NCI-H345 (cell line): ENCODE results near the gene ITSN1.

Experiments
- DNase-seq: peaks from one replicate; lab custom pipeline; 2025; lab: John Stamatoyannopoulos, UW

Gene ITSN1

DNA sequence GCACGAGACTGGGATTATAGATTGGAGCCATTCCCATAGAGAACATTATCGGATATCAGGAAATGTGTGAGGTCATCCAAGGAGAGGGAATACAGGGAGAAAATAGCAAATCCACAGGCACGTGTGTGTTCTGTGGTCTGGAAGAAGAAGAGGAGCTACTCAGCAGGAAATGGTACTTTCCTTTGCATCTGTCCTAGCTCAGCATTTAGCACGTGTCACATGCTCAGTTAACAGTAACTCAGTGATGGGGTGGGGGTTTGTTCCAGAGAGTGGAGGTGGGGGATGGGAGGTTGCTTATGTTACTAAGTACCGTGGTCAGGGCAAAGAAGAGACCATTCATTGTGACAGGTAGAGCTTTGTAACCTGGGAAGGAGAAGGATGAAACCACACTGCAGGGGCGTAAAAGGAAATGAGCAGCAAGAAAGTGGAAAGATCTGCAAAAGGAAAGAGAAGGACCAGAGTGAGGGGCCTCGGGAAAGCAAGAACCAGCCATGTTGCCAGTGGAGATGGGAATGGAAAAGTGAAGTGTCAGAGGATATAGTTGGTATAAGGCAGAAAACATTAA, 172.9 kb downstream of the ITSN1 start:
- no peak for DNase-seq

DNA sequence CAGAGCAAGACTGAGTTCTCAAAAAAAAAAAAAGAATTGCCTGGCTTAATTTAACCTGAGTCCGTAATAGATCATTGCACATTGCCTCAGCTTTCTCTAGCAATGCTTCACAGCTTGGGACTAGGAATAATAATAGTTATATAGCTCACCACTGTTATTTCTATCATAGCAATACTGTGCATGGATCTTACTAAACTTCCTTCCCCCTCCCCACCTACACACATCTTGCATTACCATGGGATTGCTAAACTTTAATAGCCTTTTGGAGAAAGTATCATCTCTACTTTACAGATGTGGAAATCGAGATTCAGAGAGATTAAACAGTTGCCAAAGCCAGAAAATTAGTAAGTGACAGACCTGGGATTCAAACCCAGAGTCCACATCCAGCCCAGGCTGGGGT, 173.9 kb downstream of the ITSN1 start:
- DNase-seq: no peak

DNA sequence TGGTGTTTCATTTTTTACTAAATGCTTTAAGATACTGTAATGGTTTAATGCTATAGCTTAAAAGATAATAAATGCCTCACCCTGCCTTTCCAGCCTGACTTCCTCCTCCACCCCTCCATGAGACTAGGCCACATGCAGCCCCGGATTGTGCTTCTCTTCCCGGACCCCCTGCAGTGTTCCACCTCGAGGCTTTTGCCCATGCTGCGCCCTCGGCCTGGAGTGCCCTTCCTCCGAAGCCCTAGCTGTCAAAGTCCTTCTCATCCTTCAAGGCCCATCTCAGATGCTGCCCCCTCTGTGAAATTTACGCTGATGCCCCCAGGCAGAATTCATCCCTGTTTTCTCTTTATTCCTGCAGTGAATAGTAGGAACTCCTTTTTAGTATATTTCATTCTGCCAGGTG, 174.8 kb downstream of the ITSN1 start:
- DNase-seq: peak; percentile 34

DNA sequence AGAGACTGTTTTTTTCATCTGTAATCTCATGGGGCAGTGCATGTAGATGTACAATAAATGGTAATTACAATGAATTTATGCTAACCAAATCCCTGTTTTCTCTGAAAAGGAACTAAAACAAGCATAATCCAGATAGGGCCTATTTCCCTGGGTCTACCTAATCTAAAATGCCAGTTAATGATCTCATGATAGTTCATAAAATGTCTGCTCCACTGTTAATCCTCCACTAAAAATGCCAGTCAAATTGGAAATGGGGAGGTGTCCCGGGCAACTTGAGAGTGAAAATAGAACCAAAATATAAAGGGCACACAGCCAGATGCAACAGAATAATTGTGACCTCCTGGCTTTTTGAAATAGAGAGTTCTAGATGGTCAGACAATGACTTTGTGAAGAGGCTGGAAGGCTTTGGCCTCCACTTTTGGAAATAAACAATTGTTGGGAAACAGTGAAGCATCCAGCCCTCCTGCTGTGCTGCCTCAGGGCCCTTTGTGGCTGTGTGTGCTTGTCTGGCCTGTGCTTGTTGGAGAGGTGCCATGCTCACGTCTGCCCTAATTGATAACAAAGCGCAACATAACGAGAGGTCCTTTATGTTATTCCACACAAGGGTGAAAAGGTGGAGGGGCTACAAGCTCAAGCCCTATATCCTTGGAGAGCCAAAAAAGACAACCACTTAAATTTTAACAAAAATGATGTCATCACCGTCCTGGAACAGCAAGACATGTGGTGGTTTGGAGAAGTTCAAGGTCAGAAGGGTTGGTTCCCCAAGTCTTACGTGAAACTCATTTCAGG, 175.6 kb downstream of the ITSN1 start:
- peak; percentile 96 for DNase-seq

DNA sequence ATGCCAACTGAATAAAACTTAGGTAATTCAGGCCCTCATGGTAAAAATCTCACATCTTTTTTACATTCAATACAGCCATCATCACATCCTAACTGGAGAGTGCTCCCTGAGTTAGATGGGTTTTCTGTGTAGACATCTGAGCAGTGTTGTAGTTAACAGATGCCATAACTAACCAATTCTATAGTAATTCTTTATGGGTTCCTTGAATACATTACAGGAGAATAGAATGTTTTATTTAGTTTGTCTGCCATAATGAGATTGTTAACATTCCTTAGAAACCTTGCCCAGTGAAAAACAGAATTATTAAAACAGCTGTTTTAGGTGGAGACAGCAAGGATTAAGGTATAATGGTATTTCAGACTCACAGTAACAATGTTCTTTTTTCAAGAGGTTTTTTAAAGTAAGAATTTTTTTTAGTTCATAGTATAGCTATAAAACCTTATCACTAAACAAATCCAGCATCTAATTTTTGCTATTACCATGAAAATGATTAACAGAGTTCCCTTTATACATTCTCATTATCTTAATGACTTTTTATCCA, 178.0 kb downstream of the ITSN1 start:
- no peak for DNase-seq

DNA sequence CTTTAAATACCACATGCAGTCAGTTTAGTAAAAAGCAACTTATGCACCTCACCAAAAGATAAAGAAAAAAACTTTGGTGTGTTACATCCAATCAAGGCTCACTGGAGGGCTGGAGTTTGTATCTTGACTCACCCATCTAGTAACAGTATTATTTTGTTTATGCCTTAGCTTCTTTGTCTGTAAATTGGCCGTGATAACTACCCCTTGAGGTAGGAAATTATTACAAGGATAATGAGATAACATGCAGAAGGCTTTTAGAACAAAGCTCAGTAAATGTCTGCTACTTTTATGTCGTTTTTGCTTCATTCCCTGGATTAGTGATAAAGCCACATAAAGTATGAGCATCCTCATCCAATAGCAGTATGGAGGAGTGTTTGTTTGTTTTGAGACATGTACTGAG, 178.5 kb downstream of the ITSN1 start:
- no peak for DNase-seq

DNA sequence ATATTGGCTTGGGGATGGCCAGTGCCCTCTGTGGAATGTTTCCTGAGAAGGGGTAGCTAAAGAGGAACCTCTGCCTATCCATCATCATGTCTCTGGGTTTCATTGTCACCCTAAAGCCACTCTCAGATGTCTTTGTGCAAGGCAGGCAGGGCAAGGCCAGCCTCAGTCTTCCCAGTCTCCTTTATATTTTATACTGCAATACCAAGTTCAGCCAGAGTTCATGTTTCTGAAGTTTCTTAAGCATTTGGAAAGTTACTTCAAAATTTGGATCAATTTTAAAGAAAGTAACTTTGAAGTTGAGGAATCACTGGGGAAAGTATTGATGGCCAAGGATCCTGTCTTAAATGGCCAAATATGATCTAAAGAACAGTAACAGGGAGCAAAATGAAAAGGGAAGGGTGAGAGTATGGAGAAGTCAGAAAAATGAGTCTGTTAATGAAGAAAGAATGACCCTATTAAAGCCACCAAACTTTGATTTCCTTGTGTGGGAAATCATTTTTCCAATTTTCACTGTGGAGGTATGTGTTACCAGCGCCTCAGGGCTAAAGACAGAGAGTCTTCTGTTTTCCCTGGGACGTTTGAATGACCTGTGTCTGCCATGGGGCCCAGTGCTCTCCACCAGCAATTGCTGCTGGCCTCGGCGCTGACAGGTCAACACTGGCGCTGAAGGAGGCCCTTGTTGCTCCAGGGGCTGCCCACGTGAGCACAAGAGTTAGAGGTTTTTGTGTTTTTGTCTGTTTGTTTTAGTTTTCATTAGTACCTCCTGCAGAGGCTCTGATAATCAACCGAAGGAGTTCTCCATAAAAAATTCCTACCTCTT, 179.4 kb downstream of the ITSN1 start:
- DNase-seq: no peak

DNA sequence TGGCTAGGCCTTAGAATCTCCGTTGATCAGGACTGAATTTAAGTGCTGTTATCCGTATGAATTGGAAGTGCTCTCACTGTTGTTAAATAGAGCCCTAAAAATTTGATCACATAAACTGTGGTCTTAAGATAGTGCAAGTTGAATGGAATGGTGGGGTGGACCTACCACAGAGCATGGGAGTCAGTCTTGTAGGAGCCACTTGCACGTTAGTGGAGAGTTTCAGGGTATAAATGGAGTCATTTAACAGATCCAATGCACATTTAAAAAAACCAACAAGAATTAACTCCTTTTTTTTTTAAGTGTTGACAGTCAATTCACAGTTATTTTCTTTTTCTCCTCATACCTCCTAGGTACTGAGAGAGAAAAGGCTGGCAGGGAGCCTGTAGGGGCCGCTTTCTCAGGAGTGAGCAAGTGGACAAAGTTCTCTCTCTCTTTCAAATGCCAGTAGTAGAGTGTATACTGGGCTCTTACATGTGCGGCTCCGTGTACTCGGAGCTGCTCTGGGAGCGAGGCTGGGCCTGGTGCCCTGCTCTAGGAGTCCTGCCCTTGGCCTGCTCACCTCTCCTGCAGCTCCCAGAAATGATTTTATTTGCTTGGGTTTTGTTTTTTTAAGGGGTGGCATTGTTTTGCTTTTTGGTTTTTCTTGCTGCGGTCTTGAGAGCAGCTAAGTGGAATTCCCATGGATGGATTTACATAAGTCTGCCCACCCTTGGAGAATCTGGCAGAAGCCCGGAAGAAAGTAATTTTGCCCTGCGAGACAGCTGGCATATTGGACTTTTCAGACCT, 182.0 kb downstream of the ITSN1 start:
- no peak for DNase-seq

DNA sequence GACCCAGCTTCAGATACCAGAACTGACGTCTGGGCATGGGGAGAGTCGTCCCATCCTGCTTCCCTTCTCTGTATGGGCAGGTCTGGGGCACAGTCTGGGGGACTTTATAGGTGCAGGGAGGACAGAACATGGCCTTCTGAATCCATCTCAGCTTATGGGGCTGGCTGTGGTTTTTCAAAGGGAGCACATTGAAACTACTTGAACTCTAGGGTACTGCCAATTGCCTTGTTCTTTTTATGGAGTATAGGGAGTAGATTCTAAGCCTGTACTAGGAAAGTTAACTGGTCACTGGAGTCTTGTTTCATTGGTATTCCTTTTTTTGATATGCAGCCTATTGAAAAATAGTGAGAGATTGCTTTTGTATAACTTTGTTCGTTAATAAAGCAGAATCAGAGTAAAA, 183.1 kb downstream of the ITSN1 start:
- DNase-seq: no peak

DNA sequence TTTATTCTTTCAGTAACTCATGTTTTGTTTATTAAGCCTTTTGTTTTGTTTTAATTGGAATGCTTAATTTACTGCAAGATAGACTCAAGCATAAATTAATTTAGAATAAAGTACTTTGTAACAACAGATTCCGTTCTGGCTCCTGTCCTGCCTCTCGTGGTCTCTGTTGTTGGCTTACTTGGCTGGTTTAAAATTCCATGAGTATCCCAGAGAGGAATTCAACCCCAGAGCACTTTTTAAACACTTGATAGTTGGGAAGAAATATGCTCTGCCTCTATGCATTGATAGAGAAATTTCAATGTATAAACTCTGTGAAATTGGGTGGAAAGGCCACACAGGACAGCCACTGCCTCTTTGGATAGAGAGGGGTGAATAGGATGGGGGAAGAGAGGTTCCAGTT, 183.6 kb downstream of the ITSN1 start:
- no peak for DNase-seq

DNA sequence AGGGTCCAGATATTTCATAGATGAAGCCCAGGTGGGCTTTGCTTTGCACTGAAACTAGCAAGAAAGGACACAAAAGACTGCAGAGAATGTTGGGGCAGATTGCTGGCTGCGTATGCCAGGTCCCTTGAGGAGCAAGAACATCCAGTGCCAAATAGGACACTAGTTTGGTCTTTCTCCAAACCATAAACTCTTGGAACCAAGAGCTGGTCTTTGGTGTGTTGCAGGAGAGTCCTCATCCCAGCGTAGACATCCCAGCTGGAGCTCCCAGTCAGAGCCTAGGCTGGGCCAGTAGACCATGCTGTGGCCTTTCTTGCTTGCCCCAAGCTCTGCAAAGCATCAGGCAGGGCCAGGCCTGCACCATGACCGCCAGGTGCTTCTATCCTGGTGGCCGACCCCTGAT, 185.8 kb downstream of the ITSN1 start:
- DNase-seq: no peak

DNA sequence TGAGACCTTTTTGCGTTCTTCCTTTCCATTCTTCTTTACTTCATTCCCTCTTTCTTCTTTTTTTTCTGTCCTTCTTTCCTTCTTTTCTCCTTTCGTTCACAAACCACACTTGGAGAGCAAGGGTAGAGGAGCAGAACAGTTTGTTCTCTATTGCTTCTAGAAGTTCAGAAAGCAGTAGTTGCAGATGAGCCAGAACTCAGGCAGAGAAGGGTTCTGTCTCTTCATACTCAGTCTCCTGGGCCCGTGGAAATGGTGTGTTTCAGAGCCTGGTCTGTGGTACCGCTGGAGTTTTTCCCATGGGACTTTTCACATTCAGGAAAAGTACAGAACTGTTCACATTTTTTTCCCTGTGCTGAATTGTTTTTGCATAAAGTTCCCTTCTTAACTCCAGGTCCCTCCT, 186.3 kb downstream of the ITSN1 start:
- no peak for DNase-seq

DNA sequence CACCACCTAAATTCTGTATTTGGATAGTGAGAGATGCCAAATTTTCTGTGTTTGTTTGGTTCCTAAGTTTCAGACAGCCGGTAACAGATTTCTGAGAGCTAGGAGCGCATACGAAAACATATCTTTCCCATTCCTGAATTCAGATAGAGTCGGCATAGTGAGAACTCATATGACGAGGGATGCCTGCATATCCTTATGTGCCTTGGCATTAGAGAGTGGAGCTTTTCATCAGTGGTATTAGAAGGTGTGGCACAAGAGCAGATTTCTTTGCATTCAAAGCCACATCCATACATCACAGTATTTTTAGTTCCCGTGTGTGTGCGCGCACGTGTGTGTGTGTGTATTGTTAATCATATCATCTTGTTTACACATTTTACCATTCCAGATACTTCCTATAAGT, 187.5 kb downstream of the ITSN1 start:
- DNase-seq: no peak

DNA sequence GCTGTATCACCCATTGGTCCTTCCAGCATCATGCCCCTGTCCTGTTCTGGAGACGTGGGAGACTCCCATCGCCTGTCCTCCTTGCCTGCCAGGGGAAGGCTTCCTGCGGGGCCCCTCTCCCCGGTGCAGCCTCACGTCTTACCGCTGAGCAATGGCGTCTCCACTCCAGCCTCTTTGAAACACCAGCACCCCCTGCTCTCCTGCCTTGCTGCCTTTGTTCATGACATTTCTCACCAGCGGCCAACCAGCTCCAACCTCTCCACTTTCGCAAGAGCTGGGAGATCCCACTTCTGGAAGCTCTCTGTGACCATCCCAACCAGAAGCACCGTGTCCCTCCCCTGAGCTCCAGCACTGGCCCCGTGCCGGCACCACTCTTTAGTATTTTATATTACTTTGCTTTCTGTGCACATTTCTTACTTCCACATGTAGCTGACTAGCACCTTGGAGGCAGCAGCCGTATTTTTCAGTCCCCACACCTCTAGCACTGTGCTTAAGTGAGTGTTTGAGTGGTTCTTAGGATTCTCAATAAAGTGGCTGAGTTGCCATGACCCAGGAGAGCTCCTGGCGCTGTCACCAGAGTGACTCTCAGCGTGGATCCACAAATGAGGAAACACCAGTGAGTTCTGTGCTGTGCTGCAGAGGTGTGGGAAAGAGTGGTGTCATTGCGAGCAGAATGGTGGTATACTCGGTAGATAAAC, 189.8 kb downstream of the ITSN1 start:
- no peak for DNase-seq

DNA sequence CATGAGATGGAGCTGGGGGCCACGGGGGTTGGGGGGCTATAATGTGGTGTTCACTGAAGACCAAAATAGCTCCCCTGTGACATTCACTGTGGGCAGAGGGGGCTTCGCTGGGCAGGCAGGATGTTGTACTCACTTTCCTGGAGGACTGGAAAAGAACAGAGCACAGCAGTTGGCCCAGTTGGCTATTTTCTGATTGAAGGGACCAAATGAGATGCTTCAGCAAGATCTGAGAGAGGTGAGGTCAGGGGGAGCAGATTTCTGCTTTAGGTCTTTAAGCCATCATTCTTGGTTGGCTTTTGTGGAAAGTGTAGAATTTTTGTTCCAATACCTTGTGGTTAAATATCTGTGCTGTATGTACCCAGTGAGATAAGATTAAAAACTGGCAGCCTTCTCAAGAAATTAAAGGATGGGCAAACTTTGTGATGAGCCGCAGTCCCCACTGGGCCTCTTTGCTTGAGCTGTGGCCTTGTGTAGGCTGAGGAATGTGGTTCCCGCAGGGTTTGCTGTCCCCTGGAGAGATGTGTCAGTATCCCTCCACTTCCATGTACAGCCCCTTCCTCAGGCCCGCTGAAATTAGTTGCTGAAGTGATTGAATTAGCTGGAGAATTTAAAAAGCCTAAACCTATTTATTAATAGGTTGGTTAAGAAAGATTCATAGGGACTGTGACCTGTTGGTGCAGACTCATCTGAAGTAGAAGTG, 192.7 kb downstream of the ITSN1 start:
- DNase-seq: no peak

DNA sequence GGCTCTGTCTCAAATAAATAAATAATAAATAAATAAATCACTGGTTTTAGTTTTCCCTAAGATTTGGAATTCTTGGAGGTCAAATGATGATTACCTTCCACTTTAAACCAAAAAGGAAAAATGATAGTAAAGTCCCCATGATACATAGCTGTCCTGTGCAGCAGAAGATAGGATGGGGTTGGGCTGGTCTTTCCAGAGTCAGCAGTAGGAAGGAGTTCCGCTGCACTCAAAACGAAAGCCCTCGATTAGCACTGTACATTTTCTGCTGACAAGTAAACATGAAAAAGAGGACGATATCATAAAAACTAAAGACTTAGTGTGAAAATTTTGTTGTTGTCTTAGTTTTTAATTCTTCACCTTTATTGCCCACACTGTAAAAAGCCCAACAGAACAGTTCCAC, 193.6 kb downstream of the ITSN1 start:
- no peak for DNase-seq

DNA sequence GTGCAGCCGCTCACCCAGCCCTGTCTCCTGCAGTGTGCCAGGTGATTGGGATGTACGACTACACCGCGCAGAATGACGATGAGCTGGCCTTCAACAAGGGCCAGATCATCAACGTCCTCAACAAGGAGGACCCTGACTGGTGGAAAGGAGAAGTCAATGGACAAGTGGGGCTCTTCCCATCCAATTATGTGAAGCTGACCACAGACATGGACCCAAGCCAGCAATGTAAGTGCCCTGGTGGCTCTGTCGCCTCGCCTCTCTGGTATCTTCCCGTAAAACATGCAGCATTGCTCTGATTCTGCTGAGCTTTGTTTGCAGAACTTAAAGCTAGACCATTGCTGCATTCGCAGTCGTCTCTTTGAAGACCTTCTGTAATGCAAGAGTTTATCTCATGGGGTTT, 194.1 kb downstream of the ITSN1 start:
- no peak for DNase-seq

DNA sequence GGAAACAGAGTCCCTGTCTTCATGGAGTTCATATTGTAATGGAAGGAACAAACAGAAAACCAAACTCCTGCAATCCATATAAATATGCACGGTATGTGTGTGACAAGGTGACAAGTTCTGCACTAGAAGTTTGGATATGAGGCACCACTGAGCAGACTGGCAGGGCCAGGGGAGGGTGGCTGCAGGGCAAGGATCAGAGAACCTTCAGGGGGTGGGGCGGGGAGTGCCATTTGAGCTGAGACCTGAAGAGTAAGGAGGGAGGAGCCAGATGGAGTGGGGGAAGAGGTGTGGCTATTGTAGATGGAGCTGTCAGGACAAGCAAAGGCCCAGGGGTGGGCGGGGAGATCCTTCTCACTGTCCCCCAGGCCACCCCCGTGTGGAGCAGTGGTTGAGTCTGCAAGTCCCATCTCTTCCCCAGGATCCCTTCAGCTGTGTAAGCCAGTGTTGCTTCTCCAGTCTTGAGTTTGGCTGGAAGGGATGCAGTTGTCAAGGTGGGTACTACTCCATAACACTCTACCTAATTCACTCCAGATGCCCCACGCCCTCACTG, 196.9 kb downstream of the ITSN1 start:
- no peak for DNase-seq

DNA sequence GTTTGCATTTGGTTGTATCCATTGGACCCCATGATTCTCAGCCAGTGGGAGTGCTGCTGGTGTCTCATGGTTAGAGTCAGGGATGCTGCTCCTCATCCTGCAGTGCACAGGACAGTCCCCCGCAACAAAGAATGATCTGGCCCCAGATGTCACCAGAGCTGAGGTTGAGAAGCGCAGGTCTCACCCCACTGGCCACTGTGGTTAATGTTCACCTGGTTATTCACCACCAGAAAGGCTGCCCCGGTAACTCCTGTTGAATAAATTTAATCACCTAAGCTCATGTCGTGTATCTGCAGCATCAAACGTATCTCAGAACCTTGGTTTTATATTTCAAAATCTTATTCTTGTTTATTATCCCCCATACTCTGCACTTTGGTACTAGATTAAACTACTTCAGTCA, 197.5 kb downstream of the ITSN1 start:
- DNase-seq: no peak

DNA sequence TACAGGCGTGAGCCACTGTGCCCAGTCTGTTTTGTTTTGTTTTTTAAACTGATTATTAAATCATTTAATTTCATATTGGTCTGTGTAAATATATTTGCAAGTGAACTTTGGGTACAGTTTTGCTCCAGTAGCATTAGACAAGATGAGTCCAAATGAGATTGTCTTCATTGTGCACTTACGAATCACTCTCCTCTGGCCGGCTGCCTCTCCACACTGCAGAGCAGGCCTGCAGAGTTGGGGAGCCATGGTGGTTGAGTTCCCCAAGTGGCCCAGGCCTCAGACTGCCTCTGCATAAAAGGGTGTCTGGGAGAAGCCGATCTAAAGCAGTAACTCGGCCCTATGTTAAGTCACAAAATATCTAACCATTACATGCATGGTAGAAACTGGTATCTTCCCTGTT, 198.5 kb downstream of the ITSN1 start:
- DNase-seq: no peak

DNA sequence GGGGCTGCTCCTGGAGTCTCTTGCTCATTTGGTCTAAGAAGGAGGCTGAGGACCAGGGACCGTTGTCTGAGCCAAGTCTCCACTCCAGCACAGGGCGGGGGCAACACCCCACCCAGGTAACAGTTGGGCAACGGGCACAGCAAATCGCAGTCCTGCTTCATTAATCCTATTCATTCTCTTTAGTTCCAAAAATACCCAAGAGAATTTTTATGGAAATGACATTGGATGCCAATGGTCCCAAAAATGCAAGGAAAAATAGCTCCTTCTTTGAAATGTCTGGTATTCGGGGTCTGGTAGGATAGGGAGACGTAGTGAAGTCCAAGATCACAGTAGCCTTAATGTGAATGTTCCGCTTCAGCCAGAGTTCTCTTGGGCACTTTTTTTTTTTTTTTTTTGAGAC, 199.3 kb downstream of the ITSN1 start:
- DNase-seq: no peak
